Measurements from ENCODE around the gene RABL6.

DNA sequence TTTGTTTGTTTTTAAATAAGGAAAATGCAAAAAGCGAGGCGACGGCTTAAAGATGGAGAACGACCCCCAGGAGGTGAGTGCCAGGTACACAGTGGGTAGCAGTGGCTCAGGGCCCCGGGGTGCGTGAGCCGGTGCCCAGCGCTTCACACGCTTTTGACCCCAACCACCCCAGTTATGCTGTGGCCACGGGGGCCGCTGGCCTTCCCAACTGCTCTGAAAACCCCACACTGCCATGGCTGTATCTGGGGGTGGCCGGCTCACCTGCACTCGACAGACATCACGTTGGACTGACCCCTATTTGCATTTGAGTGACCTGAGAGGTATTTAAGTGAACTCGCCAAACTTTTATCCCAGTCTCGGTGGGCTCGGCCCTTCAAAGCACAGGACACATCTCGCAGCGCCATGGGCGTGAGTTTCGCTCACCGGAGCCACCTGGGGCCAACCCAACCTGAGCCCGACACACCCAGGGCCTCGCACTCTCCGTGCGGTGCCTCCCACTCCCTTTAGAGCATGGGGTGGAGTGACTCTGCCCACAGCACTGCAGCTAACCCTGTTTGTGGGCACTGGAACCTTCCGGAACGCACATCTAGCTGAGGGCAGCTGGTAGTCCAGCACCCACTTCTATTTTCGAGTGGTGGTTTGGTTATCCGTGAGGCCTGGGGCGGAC lies 20.9 kb downstream of the RABL6 start:
- TF ChIP-seq, protein P1, sequence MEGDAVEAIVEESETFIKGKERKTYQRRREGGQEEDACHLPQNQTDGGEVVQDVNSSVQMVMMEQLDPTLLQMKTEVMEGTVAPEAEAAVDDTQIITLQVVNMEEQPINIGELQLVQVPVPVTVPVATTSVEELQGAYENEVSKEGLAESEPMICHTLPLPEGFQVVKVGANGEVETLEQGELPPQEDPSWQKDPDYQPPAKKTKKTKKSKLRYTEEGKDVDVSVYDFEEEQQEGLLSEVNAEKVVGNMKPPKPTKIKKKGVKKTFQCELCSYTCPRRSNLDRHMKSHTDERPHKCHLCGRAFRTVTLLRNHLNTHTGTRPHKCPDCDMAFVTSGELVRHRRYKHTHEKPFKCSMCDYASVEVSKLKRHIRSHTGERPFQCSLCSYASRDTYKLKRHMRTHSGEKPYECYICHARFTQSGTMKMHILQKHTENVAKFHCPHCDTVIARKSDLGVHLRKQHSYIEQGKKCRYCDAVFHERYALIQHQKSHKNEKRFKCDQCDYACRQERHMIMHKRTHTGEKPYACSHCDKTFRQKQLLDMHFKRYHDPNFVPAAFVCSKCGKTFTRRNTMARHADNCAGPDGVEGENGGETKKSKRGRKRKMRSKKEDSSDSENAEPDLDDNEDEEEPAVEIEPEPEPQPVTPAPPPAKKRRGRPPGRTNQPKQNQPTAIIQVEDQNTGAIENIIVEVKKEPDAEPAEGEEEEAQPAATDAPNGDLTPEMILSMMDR (IDR thresholded peaks at IDR 0.05): no peak
- no peak for TF ChIP-seq POLR2A (IDR thresholded peaks at IDR 0.05)
- no peak for TF ChIP-seq EP300 (IDR thresholded peaks at IDR 0.05)
